EL (cell line): ENCODE data around the gene CTNNBL1.

Experiments
- DNase-seq: peaks from one replicate; pipeline ENCODE4 v3.0.0-alpha.2; 2016

CTNNBL1 gene

DNA sequence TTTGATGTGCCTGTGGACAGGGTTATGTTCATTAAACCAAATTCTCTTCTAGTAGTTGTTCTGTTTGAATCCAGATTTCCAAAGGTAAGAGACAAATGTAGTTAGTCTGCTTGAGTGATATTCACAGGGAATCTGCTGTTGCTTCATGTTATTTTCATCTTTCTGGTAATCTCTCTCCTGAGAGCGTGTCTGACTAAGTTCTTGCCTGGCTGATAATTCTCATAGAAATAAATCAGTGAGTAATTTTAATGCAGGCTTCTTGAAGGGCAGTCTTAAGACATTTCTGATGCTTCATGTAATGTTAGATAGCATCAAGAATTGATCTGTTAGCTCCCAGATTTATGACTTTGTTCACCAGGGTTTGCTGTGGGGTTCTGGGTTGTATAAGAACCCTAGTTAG is 54.2 kb downstream of the CTNNBL1 start:
- no peak for DNase-seq

DNA sequence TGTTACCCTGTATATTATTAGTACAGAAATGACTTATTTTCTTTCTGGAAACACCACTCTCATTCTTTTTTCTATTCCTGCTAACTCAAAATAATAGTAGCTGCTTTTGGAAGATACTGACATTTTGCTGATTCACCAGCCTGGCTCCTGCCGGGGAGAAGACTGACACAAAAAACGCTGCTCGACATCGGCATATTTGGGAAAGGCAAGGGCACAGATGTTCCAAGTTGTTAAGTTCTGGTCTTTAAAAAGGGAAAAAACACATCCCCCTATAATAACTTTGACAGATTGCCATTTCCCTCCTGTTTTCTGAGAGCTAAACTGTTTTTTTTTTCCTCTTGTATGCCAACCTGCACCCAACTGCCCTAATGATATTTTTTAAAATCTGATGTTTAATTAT is 55.4 kb downstream of the CTNNBL1 start:
- no peak for DNase-seq

DNA sequence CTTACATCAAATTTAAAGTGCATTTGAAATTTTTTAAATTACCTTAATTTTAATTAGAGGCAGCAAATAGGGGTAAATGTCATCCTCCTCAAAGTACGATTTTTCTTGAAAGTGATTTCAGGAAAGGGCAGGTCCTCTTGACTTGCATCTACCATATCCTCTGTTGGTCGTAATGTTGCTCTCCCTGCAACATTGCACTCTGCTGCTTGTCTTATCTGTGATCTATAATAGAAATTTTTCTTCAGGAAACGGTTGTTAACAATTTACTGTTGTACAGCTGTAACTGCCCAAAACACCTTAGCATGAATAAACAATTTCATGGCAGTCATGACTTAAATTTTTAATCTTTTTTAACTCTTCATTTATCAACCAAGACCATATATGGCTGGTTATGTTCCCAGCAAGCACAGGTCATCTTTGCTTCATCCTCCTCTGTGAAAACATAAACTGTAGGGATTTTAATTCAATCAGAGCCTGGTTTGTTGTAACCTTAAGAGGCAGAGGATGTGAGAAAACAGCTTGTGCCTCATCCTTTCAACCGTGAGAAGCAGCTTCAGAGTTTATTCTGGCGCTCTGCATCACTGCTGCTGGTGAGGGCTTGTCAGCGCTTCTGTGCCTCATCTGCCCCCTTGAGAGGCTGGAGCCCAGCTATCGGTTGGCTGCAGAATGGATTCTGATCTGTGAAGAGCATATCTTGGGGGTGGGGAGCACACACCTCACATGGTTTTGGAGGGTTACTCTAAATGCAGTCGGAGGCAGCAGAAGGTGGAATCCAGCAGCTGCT is 56.0 kb downstream of the CTNNBL1 start:
- DNase-seq = no peak

DNA sequence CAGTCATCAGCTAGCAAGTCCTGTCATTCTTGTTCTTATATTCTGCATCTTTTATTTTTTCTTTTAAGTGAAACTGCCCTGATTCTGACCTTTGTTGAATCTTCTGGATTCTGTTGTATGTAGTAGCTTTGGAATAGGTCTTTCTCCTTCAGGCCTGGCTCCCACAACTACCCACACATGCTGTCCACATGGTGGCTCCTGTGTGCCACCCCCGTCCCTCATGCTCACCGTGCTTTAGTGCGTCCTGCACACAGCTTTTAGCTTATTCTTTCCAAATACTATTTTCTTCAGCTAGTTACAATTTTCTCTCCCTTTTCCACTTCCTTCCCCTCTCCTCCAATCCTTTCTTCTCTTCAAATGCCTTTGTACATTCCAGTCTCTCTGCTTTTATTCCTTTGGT is 61.8 kb downstream of the CTNNBL1 start:
- DNase-seq = no peak

DNA sequence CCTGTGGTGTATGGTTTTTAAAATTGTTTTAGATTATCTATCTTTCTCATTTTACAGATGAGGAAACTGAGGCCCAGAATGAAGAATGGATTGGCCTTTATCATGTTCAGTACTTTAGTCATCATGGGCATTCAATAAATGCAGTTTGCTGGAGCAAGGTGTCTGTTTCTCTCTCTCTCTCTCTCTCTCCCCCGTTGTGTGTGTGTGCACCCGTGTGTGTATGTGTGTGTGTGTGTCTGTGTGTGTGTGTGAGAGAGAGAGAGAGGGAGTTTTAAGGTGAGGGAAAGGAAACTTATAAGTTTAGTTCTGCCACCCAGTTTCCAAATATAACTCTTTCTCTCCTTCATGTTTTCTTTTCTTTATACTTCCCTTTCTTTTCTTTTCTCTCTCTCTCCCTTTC is 62.4 kb downstream of the CTNNBL1 start:
- DNase-seq = no peak

DNA sequence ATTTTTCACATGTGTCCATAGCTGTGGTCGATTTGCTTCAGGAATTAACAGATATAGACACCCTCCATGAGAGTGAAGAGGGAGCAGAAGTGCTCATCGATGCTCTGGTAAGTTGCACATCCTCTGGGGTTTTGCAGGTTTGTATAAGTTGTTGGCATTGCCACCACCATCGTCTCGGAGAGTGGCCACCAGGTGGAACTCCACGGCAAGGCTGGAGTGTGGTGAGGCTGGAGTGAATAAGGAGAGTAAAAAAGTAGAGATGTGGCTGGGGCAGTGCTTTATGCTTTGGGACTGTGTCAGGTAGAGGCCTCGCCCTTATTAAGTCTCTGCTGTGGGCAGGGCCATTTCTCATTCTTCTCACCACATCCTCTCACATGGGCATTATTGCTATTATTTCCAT is 63.7 kb downstream of the CTNNBL1 start:
- no peak for DNase-seq

DNA sequence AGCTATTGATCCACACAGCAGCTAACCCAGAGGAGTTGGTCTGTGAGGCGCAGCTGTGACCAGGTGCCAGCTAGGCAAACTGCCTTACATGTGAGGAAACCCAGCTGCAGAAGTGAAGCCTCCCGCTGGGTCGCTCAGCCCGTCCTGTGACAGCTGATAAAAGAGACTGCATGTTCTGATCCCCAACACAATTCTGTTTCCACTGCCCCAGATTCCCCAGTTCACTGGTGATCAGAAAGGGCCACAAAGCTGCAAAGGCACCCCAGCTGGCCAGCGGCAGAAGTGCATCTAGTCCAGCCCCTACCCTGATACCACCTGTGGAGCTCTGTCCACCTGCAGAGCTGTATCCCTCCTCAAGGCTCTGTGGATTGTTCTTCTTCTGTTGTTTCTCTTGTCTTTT is 64.5 kb downstream of the CTNNBL1 start:
- no peak for DNase-seq

DNA sequence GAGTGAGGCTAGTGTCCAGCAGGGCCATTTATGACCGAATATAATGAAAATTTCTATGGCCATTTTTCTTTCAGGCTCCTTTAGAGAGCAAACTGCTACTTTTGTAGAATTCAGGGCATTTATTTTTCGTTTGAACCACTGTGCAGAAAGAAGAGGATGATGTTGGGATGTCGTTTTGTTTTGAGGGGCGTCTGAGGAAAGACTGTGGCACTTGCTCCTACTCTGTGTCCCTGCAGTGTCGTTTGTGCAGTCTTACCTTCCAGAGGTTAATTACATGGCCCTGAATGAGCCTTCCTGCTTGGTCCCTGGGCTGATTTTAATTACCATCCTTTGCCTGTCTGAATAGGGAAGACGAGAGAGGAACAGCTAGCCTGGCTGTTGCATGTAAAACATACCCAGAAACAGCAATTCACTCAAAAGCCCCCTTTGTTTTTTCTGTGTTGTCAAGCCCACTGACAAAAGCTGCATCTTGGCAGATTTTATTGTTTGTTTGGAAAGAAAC is 65.3 kb downstream of the CTNNBL1 start:
- DNase-seq = no peak

DNA sequence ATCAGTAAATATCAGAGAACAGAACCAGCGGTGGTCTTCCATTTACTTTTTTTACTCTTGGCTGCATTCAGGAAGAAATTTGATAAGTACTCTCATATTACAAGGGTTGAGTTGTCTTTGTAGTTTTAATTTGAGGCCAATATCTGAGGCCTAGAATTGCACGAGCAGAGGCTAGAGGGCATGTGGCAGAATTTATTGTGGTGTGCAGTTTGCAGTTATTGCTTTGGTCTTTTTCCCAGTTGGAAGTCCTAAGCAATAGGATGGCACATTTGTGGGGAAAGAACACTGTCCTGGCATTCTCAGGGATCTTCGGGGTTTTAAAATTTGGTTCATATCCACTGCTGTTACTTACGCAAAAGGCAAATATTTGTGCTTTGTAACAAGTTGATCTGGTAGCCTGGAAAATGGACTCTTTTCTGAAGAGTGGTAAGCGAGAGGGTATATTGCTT is 66.0 kb downstream of the CTNNBL1 start:
- DNase-seq = no peak

DNA sequence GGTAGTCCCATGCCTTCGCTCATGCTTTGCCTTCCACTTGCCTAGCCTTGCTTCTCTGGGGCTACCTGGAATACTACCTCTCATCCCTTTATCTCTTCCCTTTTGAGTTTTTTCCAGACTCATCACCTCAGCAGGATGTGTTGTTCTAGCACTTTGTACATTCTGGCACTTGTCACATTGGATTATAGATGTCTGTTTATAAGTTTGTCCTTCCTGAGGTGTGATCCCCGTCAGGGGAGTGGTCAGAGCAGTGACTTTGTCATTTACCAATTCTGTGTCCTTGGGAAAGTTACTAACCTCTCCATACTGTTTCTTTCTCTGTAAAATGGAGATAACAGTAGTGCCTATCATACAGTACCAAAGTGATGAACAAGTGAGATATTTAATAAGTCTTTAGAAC is 66.5 kb downstream of the CTNNBL1 start:
- no peak for DNase-seq

DNA sequence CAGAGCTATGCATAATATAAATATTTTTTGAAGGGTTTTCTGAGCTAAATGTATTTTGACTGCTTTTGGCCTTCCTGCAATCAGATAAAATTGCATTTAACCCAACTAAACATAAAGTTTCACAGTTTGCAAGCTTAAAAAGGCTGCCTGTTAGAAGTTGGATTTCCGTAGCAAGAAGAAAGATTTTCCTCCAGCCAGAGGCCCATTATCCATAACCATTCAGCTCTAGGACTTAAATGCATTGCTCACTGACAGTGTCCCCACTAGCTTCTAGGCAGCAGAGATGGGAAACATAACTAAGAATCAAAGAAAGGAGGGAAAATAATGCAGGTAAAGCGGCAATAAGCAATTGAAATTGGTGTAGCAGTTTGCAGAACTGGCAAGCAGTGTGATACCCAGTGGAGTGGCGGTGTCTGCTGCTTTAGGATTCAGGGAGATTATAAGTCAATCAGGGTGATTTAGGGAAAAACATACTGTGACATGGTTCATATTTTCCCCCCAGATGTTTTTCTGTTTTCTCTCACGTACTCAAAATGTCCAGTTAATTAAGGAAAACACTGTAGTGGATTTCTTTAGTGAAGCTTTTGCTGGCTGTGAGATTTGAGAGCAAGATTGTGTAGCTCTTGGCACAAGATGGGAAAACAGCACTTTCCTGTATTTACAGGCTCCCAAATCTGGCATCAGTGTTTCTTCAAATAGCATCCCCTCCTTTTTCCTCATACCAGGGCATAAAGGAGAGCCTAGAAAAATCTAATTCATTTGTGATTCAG is 69.1 kb downstream of the CTNNBL1 start:
- no peak for DNase-seq

DNA sequence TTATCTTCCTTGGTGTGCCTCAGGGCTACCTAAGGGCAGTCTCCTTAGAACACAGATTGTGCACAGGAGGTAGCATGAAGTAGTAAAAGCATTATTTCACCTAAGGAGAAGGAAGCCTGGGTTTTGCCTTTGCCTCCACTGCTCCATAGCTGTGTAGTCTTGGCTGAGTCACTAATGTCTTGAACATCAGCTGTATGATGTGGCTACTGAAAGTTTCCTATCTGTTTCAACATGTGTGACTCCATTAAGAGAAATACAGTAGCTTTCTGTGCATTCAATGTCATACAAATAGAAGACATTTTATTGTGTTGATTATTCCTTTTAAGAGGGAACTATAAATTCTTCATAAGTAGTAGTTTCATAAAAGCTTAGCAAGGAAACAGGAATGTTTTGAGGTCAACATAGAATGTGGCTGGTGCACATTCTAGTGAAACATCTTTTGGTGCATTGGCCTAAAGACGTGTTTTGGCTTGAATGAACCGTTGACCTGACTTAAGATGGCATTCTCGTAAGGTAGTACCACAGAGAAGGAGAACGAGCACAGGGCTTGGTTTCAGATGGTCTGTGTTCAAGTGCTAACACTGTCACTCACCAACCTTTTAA is 70.6 kb downstream of the CTNNBL1 start:
- no peak for DNase-seq

DNA sequence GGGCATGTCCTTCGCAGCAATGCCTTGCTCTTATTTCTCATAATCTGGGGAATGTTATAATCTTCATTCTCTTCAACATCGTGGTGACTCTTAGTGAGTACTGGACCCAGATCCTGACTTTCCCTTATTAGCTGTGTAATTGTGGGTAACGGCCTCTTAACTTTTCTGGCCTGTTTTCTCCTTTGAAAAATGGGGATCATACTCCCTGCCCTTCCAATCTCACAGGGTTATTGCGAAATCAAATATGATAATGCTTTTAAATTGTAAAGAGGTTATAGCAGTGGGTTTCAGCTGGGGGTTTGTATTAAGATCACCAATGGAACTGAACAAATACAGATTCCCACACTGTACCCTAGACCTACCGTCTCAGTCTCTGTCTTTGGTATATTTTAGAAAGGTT is 77.1 kb downstream of the CTNNBL1 start:
- no peak for DNase-seq

DNA sequence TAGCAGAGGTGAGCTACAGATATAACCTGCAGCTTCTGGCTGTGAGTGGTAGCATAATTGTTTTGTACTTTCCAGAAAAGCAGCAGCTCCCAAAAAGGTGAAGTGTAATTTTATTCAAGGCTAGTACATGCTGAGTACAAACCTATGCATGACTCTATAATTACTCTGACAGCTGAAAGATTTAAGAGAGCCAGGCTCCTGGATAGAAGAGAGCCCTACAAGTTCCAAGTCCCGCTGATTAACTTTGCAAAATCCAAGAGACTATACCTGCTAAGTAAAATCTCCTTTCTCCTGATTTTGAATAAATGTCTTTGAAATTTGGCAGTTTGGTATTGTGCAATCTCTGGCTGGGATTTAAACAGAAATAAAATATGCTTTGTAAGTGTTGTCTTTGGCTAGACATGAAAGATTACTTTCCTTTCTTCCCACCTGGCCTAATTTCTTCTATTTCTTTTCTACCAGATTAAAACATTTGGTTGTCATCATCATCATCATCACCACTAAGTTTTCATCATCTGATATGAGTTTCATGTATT is 79.5 kb downstream of the CTNNBL1 start:
- DNase-seq = no peak

DNA sequence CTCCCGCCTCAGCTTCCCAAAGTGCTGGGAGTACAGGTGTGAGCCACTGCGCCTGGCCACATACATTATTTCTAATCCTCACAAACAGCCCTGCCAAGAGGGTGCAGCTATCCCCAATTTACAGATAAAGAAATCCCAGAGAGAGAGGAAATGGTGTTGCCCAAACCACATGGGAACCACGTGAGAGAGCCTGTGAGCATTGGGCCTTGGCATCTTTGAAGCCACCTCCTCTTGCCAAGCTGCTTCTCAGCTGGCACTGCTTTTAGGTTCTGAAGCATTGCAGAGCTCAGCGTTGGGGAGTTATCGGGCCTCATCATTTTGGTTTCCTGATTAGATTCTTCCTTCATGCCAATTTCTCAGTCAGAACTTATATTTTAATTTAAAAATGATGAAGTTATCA is 80.3 kb downstream of the CTNNBL1 start:
- DNase-seq = no peak

DNA sequence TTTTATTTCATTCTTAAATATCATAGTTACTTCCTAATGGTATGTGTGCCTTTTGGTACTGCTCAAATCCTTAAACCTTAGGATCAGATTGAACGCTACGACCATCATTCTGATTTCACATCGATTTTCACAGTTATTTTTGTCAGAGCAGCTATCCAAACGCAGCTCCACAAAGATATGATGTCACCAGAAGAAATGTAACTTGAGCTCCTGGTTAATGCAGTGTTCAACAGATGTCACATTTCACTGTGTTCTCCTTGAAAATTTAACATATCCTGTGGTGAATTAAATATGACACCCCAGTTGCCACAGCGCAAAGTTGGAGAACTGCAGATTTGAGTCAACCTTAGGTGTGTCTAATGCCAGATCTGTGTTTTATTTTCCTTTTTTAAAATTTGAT is 81.4 kb downstream of the CTNNBL1 start:
- DNase-seq = no peak

DNA sequence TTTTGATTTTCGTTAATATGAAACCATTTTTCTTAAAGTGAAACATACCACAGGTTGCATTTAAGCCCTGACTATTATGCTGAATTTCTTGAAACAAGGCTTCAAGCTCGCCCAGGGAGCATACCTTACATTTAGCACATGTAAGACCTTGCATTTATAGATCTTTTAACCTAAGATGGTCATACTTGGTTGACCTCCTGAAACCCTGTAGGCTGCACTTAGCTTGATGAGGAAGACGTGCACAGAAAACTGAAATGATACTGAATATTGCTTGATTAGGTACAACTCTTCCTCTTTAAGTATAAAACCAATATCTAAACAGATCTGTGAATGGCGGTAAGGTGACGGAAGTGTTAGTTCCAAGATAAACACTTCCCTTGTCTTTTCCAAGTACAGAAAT is 82.2 kb downstream of the CTNNBL1 start:
- no peak for DNase-seq

DNA sequence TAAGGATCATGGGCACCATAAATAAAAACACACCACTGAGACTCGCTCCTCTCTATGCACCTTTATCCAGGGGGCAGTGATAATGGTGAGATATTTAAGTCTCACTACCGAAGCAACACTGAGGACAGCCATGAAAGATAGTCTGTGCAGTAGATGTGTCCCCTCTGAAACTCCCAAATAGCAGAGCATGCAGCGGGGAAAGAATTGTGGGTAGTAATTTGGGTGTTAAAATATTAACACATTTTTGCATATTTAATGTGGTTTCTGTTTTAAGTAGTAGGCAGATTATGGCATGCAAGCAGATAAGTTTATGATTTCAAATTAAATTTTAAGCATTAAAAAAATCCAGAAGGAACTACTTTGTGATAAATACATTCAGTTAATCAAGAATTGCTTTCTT is 82.7 kb downstream of the CTNNBL1 start:
- DNase-seq = no peak

DNA sequence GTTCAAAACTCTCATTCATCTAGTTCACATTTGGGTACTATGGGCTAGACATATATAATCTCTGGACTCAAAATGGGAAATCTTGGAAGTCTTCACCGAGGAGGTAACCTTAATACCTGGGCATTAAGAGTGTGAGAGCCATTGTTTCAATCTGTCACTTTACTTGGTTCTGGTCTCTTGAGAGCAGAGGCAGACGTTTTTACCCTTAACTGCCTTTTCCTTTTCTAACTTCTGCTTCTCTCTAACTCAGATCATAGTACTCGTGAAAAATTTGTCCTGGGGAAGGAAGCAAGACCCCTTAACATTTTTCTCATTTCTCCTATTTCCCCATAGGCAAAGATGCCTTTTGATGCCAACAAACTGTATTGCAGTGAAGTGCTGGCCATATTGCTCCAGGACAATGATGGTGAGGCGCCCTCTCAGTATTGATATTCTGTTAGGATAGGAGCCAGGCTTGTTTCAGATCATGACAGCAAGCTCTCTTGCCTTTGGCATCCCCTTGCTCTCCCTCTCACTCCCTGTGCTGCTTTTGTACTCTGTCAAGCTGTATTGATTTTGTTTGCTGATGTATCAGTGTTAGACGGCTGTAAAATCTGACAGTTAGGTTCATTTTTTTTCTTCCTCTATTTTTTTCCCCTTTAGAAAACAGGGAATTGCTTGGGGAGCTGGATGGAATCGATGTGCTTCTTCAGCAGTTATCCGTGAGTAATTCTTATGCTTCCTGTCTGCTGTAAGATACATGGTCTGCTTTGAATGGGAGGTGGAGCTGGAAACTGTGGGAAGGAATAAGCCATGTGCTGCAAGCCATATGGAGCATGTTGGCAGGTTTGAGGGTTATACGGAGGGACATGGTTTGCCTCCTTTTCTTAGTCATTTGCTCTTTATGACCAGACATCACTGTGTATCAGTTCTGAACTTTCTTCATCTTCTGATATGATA is 83.5 kb downstream of the CTNNBL1 start:
- DNase-seq = no peak

DNA sequence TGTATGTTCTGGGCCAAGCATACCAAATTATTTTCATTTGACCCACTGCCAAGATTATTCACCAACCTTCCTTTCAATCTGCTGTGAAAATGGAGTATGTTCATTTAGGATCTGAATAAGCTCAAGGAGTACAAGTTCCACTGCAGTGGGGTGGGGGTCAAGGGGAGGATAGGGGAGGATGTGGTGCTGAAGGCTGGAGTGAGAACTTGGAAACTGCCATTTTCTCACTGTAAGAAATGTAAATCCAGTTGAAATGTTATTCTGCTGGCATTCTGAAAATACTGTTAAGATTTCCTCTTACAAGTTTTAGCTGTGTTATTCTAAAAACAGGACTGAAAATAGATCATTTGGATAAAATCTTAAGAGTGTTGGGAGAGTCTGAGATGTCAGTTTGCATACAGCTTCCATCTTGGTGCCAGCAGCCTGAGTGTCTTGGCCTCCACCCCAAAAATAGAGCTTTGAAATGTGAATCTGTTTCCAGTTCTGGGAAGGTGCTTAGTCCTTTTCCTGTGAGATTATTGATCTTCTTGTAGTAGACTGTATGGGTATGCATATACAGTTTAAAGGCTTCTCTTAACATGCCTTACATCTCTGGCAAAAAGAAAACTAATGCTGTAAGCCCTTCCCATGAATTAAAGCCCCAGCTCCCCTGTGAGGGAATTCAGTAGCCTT is 84.3 kb downstream of the CTNNBL1 start:
- no peak for DNase-seq

DNA sequence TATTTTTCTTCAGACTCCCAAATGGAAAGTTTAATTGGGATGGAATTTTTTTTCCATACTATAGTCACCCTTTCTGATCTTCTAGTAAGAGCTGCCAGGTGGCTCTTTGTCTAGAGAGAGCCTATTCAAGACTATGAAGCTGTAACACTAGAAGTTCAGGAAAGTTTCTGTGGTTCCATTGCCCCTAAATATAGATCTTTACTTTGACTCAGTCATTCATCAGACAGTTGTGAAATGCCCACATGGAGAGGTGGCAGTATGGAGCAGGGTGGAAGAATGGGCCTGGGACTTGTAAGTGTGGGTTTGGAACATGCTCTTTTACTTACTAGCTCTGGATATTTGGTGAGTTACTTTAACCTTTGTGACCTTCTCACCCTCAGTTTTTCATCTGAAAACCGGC is 87.8 kb downstream of the CTNNBL1 start:
- no peak for DNase-seq

DNA sequence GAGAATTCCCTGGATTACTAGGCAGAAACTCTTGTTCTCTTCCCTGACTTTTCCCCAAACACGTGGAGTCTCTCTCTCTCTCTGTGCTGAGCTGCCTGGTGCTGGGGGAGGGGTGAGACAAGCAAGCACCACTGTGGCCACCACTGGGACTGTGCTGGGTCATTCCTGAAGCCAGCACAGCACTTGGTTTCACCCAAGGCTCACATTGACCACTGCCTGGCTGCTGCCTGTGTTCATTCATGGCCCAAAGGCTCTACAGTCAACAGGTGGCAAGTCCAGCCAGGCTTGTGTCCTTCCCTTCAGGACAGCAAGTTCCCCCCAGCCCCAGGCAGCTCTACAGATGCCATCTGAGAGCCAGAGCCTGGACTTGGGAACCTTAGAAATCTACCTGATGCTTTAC is 92.2 kb downstream of the CTNNBL1 start:
- DNase-seq = no peak
